ENCODE measurements around the gene MTX2. TPM values are rescaled to one million over a fixed set of nuclear protein-coding genes. Genes with fewer than 3 reads are reported as not detected.

The MTX2 gene
- total RNA-seq, 2 donors from 2014 or later = 34.1 to 42.3 TPM

DNA sequence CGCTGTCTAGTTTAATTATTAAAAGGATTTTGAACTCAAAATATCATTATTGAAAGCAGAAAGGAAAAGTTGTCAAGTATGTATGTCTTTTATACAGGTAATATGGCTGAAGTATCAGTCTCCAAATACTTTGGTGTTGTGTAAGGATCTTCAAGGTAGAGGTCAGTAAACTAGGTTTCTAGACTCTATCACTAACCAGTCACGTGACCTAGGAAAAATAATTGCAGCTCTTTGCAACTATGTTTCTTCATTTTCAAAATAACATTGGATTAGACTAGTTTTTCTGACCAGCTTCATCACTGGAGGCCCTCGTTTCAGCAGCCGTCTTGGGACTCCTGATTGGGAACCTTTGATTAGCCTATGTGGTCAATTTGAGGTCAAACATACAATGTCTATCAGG, 21.4 kb upstream of the MTX2 start:
- peaks cover 3% of the 10 kb centered on the region for H3K4me1 Mint-ChIP-seq
- H3K9me3 ChIP-seq (ENCODE audit: control insufficient read depth, low read length) = peaks cover 9% of the 10 kb centered on the region
- H3K36me3 ChIP-seq (ENCODE audit: control insufficient read depth, insufficient read depth, low read length) = no peaks in the 10 kb centered on the region
- TF ChIP-seq, protein P1, sequence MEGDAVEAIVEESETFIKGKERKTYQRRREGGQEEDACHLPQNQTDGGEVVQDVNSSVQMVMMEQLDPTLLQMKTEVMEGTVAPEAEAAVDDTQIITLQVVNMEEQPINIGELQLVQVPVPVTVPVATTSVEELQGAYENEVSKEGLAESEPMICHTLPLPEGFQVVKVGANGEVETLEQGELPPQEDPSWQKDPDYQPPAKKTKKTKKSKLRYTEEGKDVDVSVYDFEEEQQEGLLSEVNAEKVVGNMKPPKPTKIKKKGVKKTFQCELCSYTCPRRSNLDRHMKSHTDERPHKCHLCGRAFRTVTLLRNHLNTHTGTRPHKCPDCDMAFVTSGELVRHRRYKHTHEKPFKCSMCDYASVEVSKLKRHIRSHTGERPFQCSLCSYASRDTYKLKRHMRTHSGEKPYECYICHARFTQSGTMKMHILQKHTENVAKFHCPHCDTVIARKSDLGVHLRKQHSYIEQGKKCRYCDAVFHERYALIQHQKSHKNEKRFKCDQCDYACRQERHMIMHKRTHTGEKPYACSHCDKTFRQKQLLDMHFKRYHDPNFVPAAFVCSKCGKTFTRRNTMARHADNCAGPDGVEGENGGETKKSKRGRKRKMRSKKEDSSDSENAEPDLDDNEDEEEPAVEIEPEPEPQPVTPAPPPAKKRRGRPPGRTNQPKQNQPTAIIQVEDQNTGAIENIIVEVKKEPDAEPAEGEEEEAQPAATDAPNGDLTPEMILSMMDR (conservative IDR thresholded peaks at IDR 0.05) = no peak
- no peak for DNase-seq
- no peak overlapping the region for H3K4me3 ChIP-seq (ENCODE audit: low read length)
- H3K9ac ChIP-seq (ENCODE audit: extremely low read depth, low read length, poor library complexity, severe bottlenecking) = no peak overlapping the region
- H3K36me3 Mint-ChIP-seq (ENCODE audit: low read depth) = no peaks in the 10 kb centered on the region
- no peak overlapping the region for H3K4me3 Mint-ChIP-seq
- 84% methylated on average over 4 of the region's 4 CpGs for WGBS, 2 experiments (ENCODE audit: insufficient coverage in 1 of 2, insufficient read length in 1 of 2)
- H3K27ac Mint-ChIP-seq = no peak overlapping the region
- peaks cover 10% of the 10 kb centered on the region for H3K9me3 Mint-ChIP-seq
- H3K27ac ChIP-seq (ENCODE audit: low read depth, low read length) = no peak overlapping the region
- no peaks in the 10 kb centered on the region for H3K4me1 ChIP-seq (ENCODE audit: control insufficient read depth, insufficient read depth, low read length)
- H3K27me3 Mint-ChIP-seq (ENCODE audit: insufficient read depth) = peaks cover 11% of the 10 kb centered on the region
- no peaks in the 10 kb centered on the region for H3K27me3 ChIP-seq (ENCODE audit: control insufficient read depth, insufficient read depth, low read length, poor library complexity, severe bottlenecking)

DNA sequence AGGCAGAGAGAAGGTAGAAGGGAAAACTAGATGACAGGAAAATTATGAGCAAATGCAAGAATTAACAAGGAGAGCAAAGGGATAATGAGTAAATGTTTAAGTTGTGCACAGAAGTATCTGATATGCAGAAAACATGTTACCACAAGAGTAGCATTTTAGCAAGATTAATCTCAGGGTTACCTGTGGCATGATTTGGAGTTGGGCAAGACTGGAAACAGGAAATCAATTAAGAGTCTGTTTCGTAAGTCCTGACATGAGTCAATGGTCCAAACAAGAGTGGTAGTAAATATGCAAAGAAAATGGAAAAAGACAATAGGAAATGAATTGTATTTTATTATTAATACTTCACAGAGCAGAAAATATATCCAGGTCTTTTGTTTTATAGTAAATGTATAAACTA, 17.3 kb upstream of the MTX2 start:
- no peaks in the 10 kb centered on the region for H3K36me3 ChIP-seq (ENCODE audit: control insufficient read depth, insufficient read depth, low read length)
- no peaks in the 10 kb centered on the region for H3K4me1 ChIP-seq (ENCODE audit: control insufficient read depth, insufficient read depth, low read length)
- no peak overlapping the region for H3K9ac ChIP-seq (ENCODE audit: extremely low read depth, low read length, poor library complexity, severe bottlenecking)
- peaks cover 20% of the 10 kb centered on the region for H3K27me3 Mint-ChIP-seq (ENCODE audit: insufficient read depth)
- H3K4me1 Mint-ChIP-seq = peaks cover 3% of the 10 kb centered on the region
- no peak overlapping the region for H3K27ac ChIP-seq (ENCODE audit: low read depth, low read length)
- H3K4me3 Mint-ChIP-seq = no peak overlapping the region
- H3K4me3 ChIP-seq (ENCODE audit: low read length) = no peak overlapping the region
- 97 to 100% methylated on average over 1 of the region's 1 CpG for WGBS, 2 experiments (ENCODE audit: insufficient coverage in 1 of 2, insufficient read length in 1 of 2)
- DNase-seq = no peak
- peaks cover 10% of the 10 kb centered on the region for H3K9me3 Mint-ChIP-seq
- H3K9me3 ChIP-seq (ENCODE audit: control insufficient read depth, low read length) = peaks cover 9% of the 10 kb centered on the region
- H3K27me3 ChIP-seq (ENCODE audit: control insufficient read depth, insufficient read depth, low read length, poor library complexity, severe bottlenecking) = no peaks in the 10 kb centered on the region
- no peak overlapping the region for H3K27ac Mint-ChIP-seq
- TF ChIP-seq, protein P1 (conservative IDR thresholded peaks at IDR 0.05) = no peak
- no peaks in the 10 kb centered on the region for H3K36me3 Mint-ChIP-seq (ENCODE audit: low read depth)

DNA sequence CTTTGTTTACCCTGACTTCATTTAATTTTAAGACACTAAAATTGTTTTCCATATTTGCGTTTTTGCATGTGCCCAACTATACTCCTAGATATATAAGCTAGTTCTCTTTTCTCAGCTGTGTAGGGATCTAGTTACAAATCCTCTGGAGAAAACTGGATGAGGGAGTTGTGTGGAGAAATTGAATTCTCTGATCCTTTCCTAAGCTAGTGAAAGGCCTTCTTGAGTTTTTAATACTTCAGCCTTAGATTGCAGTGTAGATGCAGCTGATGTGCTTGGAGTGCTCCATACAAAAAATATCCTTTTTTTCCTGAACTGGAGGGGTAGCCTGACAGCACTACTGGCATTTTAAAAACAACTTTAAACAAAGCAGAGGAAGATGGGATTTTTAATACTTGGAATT, 8.6 kb upstream of the MTX2 start:
- H3K9me3 ChIP-seq (ENCODE audit: control insufficient read depth, low read length) = no peaks in the 10 kb centered on the region
- no peak overlapping the region for H3K4me3 Mint-ChIP-seq

More for the DNA sequence above, 8.6 kb upstream of the MTX2 start:
- H3K27me3 ChIP-seq (ENCODE audit: control insufficient read depth, insufficient read depth, low read length, poor library complexity, severe bottlenecking) = no peaks in the 10 kb centered on the region
- WGBS, 2 experiments (ENCODE audit: insufficient coverage in 1 of 2, insufficient read length in 1 of 2) = 100% methylated on average over 1 of the region's 1 CpG; no CpG with 5 or more reads in 1 of the 2 experiments
- H3K9ac ChIP-seq (ENCODE audit: extremely low read depth, low read length, poor library complexity, severe bottlenecking) = no peak overlapping the region
- H3K4me1 Mint-ChIP-seq = no peaks in the 10 kb centered on the region
- no peaks in the 10 kb centered on the region for H3K36me3 Mint-ChIP-seq (ENCODE audit: low read depth)
- no peaks in the 10 kb centered on the region for H3K36me3 ChIP-seq (ENCODE audit: control insufficient read depth, insufficient read depth, low read length)
- H3K27ac ChIP-seq (ENCODE audit: low read depth, low read length) = no peak overlapping the region
- no peak overlapping the region for H3K27ac Mint-ChIP-seq
- H3K9me3 Mint-ChIP-seq = no peaks in the 10 kb centered on the region
- no peak overlapping the region for H3K4me3 ChIP-seq (ENCODE audit: low read length)
- TF ChIP-seq, protein P1 (conservative IDR thresholded peaks at IDR 0.05) = no peak
- no peaks in the 10 kb centered on the region for H3K4me1 ChIP-seq (ENCODE audit: control insufficient read depth, insufficient read depth, low read length)
- H3K27me3 Mint-ChIP-seq (ENCODE audit: insufficient read depth) = peaks cover 17% of the 10 kb centered on the region
- DNase-seq = no peak

All from endodermal cell (in vitro differentiated cells).